NCI-H748 (cell line): Measurements from ENCODE around the gene PROK1.

ENCODE experiments used
- DNase-seq: peaks from one replicate; lab custom pipeline; 2025; ENCODE audit not compliant: unreplicated experiment; lab: John Stamatoyannopoulos, UW

The PROK1 gene

DNA sequence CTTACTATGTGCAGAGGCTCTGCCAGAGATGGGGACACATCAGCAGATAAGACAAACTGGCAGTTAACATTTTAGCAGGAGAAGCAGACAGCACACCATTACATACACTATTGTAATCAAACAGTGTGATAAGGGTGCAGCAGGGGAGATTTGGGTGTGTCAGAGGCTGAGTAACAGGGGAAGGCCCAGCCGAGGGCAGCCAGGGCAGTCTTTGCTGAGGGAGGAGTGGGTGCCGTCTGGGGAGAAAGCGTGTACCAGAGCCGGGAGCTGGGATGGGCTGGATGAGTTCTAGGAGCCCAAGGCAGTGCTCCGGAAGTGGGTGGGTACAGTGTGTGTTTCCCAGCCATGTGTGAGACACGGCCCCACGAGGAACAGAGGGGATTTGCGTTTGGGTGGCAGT lies 36.8 kb downstream of the PROK1 start:
- no peak for DNase-seq

DNA sequence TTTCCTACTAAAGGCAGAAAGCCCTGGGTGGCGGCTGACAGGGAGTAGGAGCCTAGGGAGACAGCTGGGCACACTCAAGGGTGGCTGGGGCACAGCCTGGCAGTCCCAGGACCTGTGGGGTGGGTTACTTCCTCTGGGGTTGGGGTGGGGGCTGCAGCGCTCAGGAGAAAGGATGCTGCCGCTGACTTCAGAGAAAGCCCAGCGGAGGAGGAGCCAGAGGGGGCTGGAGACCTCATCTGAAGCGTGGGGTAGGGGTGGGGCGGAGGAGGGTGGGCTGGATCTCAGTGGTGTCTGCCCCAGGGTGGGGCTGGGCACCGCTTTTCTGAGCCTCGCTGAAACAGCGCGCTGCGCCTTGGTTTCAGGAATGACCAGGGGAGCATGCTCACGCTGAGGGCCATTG lies 37.2 kb downstream of the PROK1 start:
- DNase-seq = no peak

- no peak for DNase-seq
Measured at GRCh38 chr1:110488867-110489266, 37.9 kb downstream of the PROK1 start.

DNA sequence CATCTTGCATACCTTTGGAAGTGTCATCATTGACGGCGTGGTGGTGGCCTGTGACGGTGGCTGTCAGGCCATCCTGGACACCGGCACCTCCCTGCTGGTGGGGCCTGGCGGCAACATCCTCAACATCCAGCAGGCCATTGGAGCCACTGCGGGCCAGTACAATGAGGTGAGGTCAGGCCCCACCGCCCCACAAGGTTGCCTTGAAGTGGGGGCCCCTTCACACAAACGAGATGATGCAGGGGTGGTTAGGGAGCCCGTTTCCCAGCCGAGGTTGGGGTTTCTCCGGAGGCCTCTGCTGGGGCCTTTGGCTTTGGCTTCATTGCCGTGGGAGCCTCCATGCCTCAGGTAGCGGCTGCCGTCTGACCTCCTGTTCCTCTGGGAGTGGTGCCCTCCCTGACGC lies 38.5 kb downstream of the PROK1 start:
- DNase-seq = no peak

DNA sequence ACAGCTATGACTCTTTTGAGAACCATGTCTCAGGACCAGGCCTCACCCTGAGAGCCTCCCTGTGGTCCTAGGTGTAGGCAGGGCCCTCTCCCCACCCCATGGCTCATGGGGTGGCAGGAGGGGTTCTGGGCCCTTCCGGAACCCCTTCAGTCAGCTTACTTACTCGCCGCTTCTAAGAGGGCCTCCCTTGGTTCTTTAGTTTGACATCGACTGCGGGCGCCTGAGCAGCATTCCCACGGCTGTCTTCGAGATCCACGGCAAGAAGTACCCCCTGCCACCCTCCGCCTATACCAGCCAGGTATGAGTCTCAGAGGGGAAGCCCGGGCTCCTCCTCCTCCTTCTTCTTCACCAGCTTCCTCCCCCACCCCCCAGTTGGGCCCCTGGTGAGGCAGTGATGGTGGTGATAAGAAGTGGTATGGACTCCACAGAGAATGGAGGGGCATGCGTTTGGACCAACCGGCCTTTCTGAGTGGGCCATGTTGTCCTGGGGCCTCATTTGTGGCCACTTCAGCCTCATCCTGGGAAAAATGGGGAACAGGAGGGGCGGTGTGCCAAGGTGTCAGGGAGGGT lies 39.1 kb downstream of the PROK1 start:
- no peak for DNase-seq

DNA sequence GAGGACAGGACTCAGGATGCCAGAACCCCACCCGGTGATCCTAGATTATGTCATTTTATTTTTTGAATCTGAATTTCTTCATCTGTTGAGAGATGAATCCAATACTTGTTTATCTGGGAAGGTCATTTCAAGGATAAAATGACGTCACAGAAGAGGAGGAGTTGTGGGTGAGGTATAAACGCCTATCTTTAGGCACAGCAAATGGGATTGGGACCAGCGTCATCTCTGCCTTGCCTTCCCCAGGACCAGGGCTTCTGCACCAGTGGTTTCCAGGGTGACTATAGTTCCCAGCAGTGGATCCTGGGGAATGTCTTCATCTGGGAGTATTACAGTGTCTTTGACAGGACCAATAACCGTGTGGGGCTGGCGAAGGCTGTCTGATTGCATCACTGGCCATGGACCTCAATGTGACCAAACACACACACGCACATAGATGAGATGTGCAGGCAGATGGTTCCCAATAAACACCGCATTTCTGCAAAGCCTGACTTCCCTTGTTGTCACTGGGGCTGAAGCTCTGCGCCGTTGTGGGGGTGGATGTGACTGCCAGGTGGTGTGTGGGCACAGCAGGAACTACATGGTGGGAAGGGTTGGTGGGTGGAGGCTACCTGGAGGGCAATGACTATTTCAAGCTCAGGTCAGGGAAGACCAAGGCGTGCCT lies 40.0 kb downstream of the PROK1 start:
- no peak for DNase-seq

DNA sequence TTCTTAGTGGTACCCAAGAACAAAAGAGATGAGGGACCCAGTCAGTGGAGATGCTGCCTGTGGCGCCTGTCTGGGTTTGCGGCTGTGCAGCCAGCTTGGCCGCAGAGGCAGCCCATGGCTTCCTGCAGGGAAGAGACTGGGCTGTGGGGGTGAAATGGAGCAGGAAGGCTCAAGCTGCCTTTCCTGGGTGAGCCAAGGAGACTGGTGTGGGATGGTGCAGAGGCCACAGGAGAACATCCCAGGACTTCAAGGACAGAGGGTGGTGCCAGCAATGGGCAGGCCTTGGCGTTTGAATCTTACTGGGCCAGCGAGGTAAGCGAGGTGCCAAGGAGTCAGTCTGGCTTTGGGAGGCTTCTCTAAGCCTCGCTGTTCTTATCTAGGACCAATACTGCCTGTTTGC lies 41.6 kb downstream of the PROK1 start:
- DNase-seq = no peak

GRCh38 chr1:110493059-110493699 lies 42.2 kb downstream of the PROK1 start:
- DNase-seq = no peak

DNA sequence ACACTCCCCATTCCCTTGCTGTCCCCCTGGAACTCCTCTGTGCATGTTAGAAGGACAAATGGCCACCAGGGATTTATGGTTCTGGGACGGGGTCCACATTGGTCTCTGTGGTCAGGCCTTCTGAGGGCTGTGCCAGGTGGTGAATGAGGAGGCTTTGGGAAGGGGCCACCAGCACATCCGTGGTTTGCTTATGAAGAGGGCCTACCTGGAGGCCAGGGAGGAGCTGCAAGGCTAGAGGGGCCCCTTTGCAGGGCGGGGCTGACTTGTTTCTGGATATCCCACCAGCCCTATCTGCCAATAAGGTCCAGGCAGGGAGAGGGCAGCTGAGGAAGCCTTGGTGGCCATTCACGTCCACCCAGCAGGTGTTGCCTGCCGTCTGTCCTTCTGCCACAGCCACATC lies 43.1 kb downstream of the PROK1 start:
- no peak for DNase-seq

- no peak for DNase-seq
Measured at GRCh38 chr1:110494522-110495406, 43.8 kb downstream of the PROK1 start.

- peak; percentile 84 for DNase-seq
Measured at GRCh38 chr1:110495926-110496600, 45.1 kb downstream of the PROK1 start.

DNA sequence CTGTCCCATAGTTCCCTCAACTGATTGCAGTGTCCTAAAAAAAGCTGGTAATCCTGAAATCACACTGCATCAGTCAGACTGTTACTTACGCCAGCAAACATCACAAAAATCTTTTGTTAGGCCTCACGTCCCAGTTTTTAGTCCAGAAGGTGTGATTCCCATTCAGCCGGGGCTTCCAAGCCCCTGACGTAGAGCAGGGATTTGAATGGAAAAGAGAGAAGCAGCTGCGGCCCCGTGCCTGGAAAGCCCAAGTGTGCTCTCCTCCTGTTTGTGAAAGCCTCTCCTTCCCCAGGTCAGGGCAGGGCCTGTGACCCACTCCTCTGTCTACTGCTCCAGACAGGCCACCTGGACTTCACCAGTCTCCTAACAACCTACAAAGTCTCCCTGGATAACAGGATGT lies 47.3 kb downstream of the PROK1 start:
- peak; percentile 88 for DNase-seq

- DNase-seq = no peak
Measured at GRCh38 chr1:110501488-110502132, 50.7 kb downstream of the PROK1 start.

GRCh38 chr1:110502402-110503151 lies 51.6 kb downstream of the PROK1 start:
- no peak for DNase-seq

GRCh38 chr1:110503471-110503870 lies 52.5 kb downstream of the PROK1 start:
- DNase-seq = no peak

GRCh38 chr1:110504226-110504625 lies 53.3 kb downstream of the PROK1 start:
- DNase-seq = no peak

- DNase-seq = no peak
Measured at GRCh38 chr1:110505596-110505995, 54.6 kb downstream of the PROK1 start.

DNA sequence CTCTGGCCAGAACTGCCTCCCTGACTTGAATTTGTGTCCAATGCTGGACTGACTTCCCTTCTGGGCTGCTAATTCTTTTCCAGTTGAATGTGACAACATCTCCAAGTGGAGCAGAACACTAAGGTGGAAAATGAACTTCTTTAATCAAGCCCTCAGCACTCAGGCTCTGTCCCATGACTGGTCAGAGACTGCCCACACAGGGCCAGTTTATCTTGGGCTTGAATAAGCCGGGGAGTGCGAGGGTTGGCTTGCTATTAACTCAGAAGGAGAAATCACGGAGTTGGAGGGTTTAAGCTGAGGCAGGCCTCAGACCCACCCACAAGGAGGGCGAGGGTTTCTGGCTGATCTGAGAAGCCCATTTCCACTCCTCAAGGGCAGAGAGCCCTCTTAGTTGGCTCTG lies 55.6 kb downstream of the PROK1 start:
- DNase-seq = no peak
